ENCODE measurements around the gene OR4C45. TPM values are rescaled to one million over a fixed set of nuclear protein-coding genes. Genes with fewer than 3 reads are reported as not detected.
"Not testable (repeated sequence)": the region's sequence is repeated elsewhere in the genome, so short reads cannot be mapped to it uniquely, and the experiment has no call there.

The OR4C45 gene
- total RNA-seq, 4 donors from 2014 or later: not detected

- TF ChIP-seq CTCF (IDR thresholded peaks at IDR 0.05 in 4 of 5, conservative IDR thresholded peaks at IDR 0.05 in 1 of 5) (no peak), POLR2A (IDR thresholded peaks at IDR 0.05) (no peak)
- H3K4me3 ChIP-seq: no peak overlapping the region
- ATAC-seq (no peak), DNase-seq (no peak)
- in situ Hi-C loops (cut with MboI; ENCODE audit: low sequenced_read_pairs in 4 of 4): no loop called here
- H3K27ac ChIP-seq: no peak overlapping the region
- no peaks in the 10 kb centered on the region for H3K27me3 ChIP-seq
- no peaks in the 10 kb centered on the region for H3K9me3 ChIP-seq
- intact Hi-C loops (cut with DNase I; ENCODE audit: low total_unique reads): no loop called here
- no peaks in the 10 kb centered on the region for H3K4me1 ChIP-seq
- no peaks in the 10 kb centered on the region for H3K36me3 ChIP-seq
Measured at GRCh38 chr11:50044647-50045046, 12.0 kb downstream of the OR4C45 start.

- H3K27me3 ChIP-seq; DNase-seq; H3K27ac ChIP-seq; H3K4me1 ChIP-seq; H3K4me3 ChIP-seq; intact Hi-C loops (cut with DNase I; ENCODE audit: low total_unique reads); H3K9me3 ChIP-seq; in situ Hi-C loops (cut with MboI; ENCODE audit: low sequenced_read_pairs in 4 of 4); H3K36me3 ChIP-seq; ATAC-seq: not testable (repeated sequence)
Measured at GRCh38 chr11:50063056-50063455, 30.4 kb downstream of the OR4C45 start.

- in situ Hi-C loops (cut with MboI; ENCODE audit: low sequenced_read_pairs in 4 of 4): no loop called here
- no peak overlapping the region for H3K4me3 ChIP-seq
- H3K27me3 ChIP-seq: no peaks in the 10 kb centered on the region
- no peaks in the 10 kb centered on the region for H3K9me3 ChIP-seq
- H3K27ac ChIP-seq: no peak overlapping the region
- DNase-seq: no peak
- H3K36me3 ChIP-seq: no peaks in the 10 kb centered on the region
- H3K4me1 ChIP-seq: no peaks in the 10 kb centered on the region
- intact Hi-C loops (cut with DNase I; ENCODE audit: low total_unique reads): no loop called here
- TF ChIP-seq CTCF (IDR thresholded peaks at IDR 0.05 in 4 of 5, conservative IDR thresholded peaks at IDR 0.05 in 1 of 5) (no peak), POLR2A (IDR thresholded peaks at IDR 0.05) (no peak)
- ATAC-seq: no peak
Measured at GRCh38 chr11:50070389-50070788, 37.7 kb downstream of the OR4C45 start.

- Histone ChIP-seq H3K27me3 (no peaks in the 10 kb centered on the region), H3K4me1 (no peaks in the 10 kb centered on the region), H3K9me3 (no peaks in the 10 kb centered on the region), H3K27ac (no peak overlapping the region), H3K36me3 (no peaks in the 10 kb centered on the region), H3K4me3 (no peak overlapping the region)
- no peak for ATAC-seq
- intact Hi-C loops (cut with DNase I; ENCODE audit: low total_unique reads): no loop called here
- no peak for DNase-seq
- TF ChIP-seq POLR2A (IDR thresholded peaks at IDR 0.05) (no peak), CTCF (IDR thresholded peaks at IDR 0.05 in 4 of 5, conservative IDR thresholded peaks at IDR 0.05 in 1 of 5) (no peak)
- in situ Hi-C loops (cut with MboI; ENCODE audit: low sequenced_read_pairs in 4 of 4): no loop called here
Measured at GRCh38 chr11:50071584-50072225, 39.0 kb downstream of the OR4C45 start.

GRCh38 chr11:50072226-50073112 lies 39.8 kb downstream of the OR4C45 start:
- no peaks in the 10 kb centered on the region for H3K36me3 ChIP-seq
- no peaks in the 10 kb centered on the region for H3K4me1 ChIP-seq
- no peak for DNase-seq
- no peaks in the 10 kb centered on the region for H3K27me3 ChIP-seq
- no peak overlapping the region for H3K4me3 ChIP-seq
- H3K9me3 ChIP-seq: no peaks in the 10 kb centered on the region
- in situ Hi-C loops (cut with MboI; ENCODE audit: low sequenced_read_pairs in 4 of 4) (no loop called here), intact Hi-C loops (cut with DNase I; ENCODE audit: low total_unique reads) (no loop called here)
- TF ChIP-seq POLR2A (IDR thresholded peaks at IDR 0.05) (no peak), CTCF (IDR thresholded peaks at IDR 0.05 in 4 of 5, conservative IDR thresholded peaks at IDR 0.05 in 1 of 5) (no peak)
- no peak overlapping the region for H3K27ac ChIP-seq
- ATAC-seq: no peak

Measured in gastrocnemius medialis (tissue), 4 donors.